ENCODE data around the gene CDH4.

The CDH4 gene

GRCh38 chr20:61321481-61321880, 69.4 kb downstream of the CDH4 start:
- no peaks in the 10 kb centered on the region for H3K4me1 ChIP-seq (ENCODE audit: control insufficient read depth, insufficient read depth, low read length)
- no peak overlapping the region for H3K9ac ChIP-seq (ENCODE audit: low read depth, low read length)
- no peaks in the 10 kb centered on the region for H3K36me3 ChIP-seq (ENCODE audit: control insufficient read depth, insufficient read depth, low read length)
- no peaks in the 10 kb centered on the region for H3K27me3 ChIP-seq (ENCODE audit: control insufficient read depth, insufficient read depth, low read length)
- H3K4me3 ChIP-seq (ENCODE audit: low read depth, low read length) = no peak overlapping the region
- no peaks in the 10 kb centered on the region for H3K9me3 ChIP-seq (ENCODE audit: control insufficient read depth, insufficient read depth, low read length)

GRCh38 chr20:61322151-61322865, 70.2 kb downstream of the CDH4 start:
- Histone ChIP-seq H3K36me3 (ENCODE audit: control insufficient read depth, insufficient read depth, low read length) (no peaks in the 10 kb centered on the region), H3K9ac (ENCODE audit: low read depth, low read length) (no peak overlapping the region), H3K9me3 (ENCODE audit: control insufficient read depth, insufficient read depth, low read length) (no peaks in the 10 kb centered on the region), H3K4me3 (ENCODE audit: low read depth, low read length) (no peak overlapping the region), H3K4me1 (ENCODE audit: control insufficient read depth, insufficient read depth, low read length) (no peaks in the 10 kb centered on the region), H3K27me3 (ENCODE audit: control insufficient read depth, insufficient read depth, low read length) (no peaks in the 10 kb centered on the region)

GRCh38 chr20:61324906-61325305, 72.8 kb downstream of the CDH4 start:
- H3K9ac ChIP-seq (ENCODE audit: low read depth, low read length) = no peak overlapping the region
- no peaks in the 10 kb centered on the region for H3K27me3 ChIP-seq (ENCODE audit: control insufficient read depth, insufficient read depth, low read length)
- H3K9me3 ChIP-seq (ENCODE audit: control insufficient read depth, insufficient read depth, low read length) = no peaks in the 10 kb centered on the region
- no peak overlapping the region for H3K4me3 ChIP-seq (ENCODE audit: low read depth, low read length)
- H3K36me3 ChIP-seq (ENCODE audit: control insufficient read depth, insufficient read depth, low read length) = no peaks in the 10 kb centered on the region
- H3K4me1 ChIP-seq (ENCODE audit: control insufficient read depth, insufficient read depth, low read length) = no peaks in the 10 kb centered on the region

GRCh38 chr20:61325718-61326117, 73.7 kb downstream of the CDH4 start:
- H3K9me3 ChIP-seq (ENCODE audit: control insufficient read depth, insufficient read depth, low read length) = no peaks in the 10 kb centered on the region
- no peaks in the 10 kb centered on the region for H3K36me3 ChIP-seq (ENCODE audit: control insufficient read depth, insufficient read depth, low read length)
- H3K4me1 ChIP-seq (ENCODE audit: control insufficient read depth, insufficient read depth, low read length) = no peaks in the 10 kb centered on the region
- H3K4me3 ChIP-seq (ENCODE audit: low read depth, low read length) = no peak overlapping the region
- no peaks in the 10 kb centered on the region for H3K27me3 ChIP-seq (ENCODE audit: control insufficient read depth, insufficient read depth, low read length)
- no peak overlapping the region for H3K9ac ChIP-seq (ENCODE audit: low read depth, low read length)

GRCh38 chr20:61328911-61329558, 77.0 kb downstream of the CDH4 start:
- Histone ChIP-seq H3K4me1 (ENCODE audit: control insufficient read depth, insufficient read depth, low read length) (no peaks in the 10 kb centered on the region), H3K27me3 (ENCODE audit: control insufficient read depth, insufficient read depth, low read length) (no peaks in the 10 kb centered on the region), H3K9ac (ENCODE audit: low read depth, low read length) (no peak overlapping the region), H3K36me3 (ENCODE audit: control insufficient read depth, insufficient read depth, low read length) (no peaks in the 10 kb centered on the region), H3K9me3 (ENCODE audit: control insufficient read depth, insufficient read depth, low read length) (no peaks in the 10 kb centered on the region), H3K4me3 (ENCODE audit: low read depth, low read length) (no peak overlapping the region)

GRCh38 chr20:61330441-61330840, 78.4 kb downstream of the CDH4 start:
- Histone ChIP-seq H3K36me3 (ENCODE audit: control insufficient read depth, insufficient read depth, low read length) (no peaks in the 10 kb centered on the region), H3K27me3 (ENCODE audit: control insufficient read depth, insufficient read depth, low read length) (no peaks in the 10 kb centered on the region), H3K4me1 (ENCODE audit: control insufficient read depth, insufficient read depth, low read length) (no peaks in the 10 kb centered on the region), H3K9me3 (ENCODE audit: control insufficient read depth, insufficient read depth, low read length) (no peaks in the 10 kb centered on the region), H3K4me3 (ENCODE audit: low read depth, low read length) (no peak overlapping the region), H3K9ac (ENCODE audit: low read depth, low read length) (no peak overlapping the region)

- Histone ChIP-seq H3K4me1 (ENCODE audit: control insufficient read depth, insufficient read depth, low read length) (no peaks in the 10 kb centered on the region), H3K36me3 (ENCODE audit: control insufficient read depth, insufficient read depth, low read length) (no peaks in the 10 kb centered on the region), H3K4me3 (ENCODE audit: low read depth, low read length) (no peak overlapping the region), H3K9ac (ENCODE audit: low read depth, low read length) (no peak overlapping the region), H3K27me3 (ENCODE audit: control insufficient read depth, insufficient read depth, low read length) (no peaks in the 10 kb centered on the region), H3K9me3 (ENCODE audit: control insufficient read depth, insufficient read depth, low read length) (no peaks in the 10 kb centered on the region)
Measured at GRCh38 chr20:61331543-61331942, 79.5 kb downstream of the CDH4 start.

- no peak overlapping the region for H3K4me3 ChIP-seq (ENCODE audit: low read depth, low read length)
- no peaks in the 10 kb centered on the region for H3K4me1 ChIP-seq (ENCODE audit: control insufficient read depth, insufficient read depth, low read length)
- no peaks in the 10 kb centered on the region for H3K27me3 ChIP-seq (ENCODE audit: control insufficient read depth, insufficient read depth, low read length)
- H3K36me3 ChIP-seq (ENCODE audit: control insufficient read depth, insufficient read depth, low read length) = no peaks in the 10 kb centered on the region
- no peaks in the 10 kb centered on the region for H3K9me3 ChIP-seq (ENCODE audit: control insufficient read depth, insufficient read depth, low read length)
- no peak overlapping the region for H3K9ac ChIP-seq (ENCODE audit: low read depth, low read length)
Measured at GRCh38 chr20:61332016-61332975, 80.2 kb downstream of the CDH4 start.

- Histone ChIP-seq H3K4me1 (ENCODE audit: control insufficient read depth, insufficient read depth, low read length) (no peaks in the 10 kb centered on the region), H3K4me3 (ENCODE audit: low read depth, low read length) (no peak overlapping the region), H3K27me3 (ENCODE audit: control insufficient read depth, insufficient read depth, low read length) (no peaks in the 10 kb centered on the region), H3K9ac (ENCODE audit: low read depth, low read length) (no peak overlapping the region), H3K36me3 (ENCODE audit: control insufficient read depth, insufficient read depth, low read length) (no peaks in the 10 kb centered on the region), H3K9me3 (ENCODE audit: control insufficient read depth, insufficient read depth, low read length) (no peaks in the 10 kb centered on the region)
Measured at GRCh38 chr20:61333484-61334108, 81.5 kb downstream of the CDH4 start.

GRCh38 chr20:61340157-61340556, 88.1 kb downstream of the CDH4 start:
- H3K36me3 ChIP-seq (ENCODE audit: control insufficient read depth, insufficient read depth, low read length) = no peaks in the 10 kb centered on the region
- H3K27me3 ChIP-seq (ENCODE audit: control insufficient read depth, insufficient read depth, low read length) = peaks cover 9% of the 10 kb centered on the region
- no peaks in the 10 kb centered on the region for H3K4me1 ChIP-seq (ENCODE audit: control insufficient read depth, insufficient read depth, low read length)
- no peak overlapping the region for H3K4me3 ChIP-seq (ENCODE audit: low read depth, low read length)
- H3K9ac ChIP-seq (ENCODE audit: low read depth, low read length) = no peak overlapping the region
- no peaks in the 10 kb centered on the region for H3K9me3 ChIP-seq (ENCODE audit: control insufficient read depth, insufficient read depth, low read length)

GRCh38 chr20:61341605-61342004, 89.5 kb downstream of the CDH4 start:
- H3K4me3 ChIP-seq (ENCODE audit: low read depth, low read length) = no peak overlapping the region
- H3K4me1 ChIP-seq (ENCODE audit: control insufficient read depth, insufficient read depth, low read length) = no peaks in the 10 kb centered on the region
- H3K9ac ChIP-seq (ENCODE audit: low read depth, low read length) = no peak overlapping the region
- no peaks in the 10 kb centered on the region for H3K36me3 ChIP-seq (ENCODE audit: control insufficient read depth, insufficient read depth, low read length)
- no peaks in the 10 kb centered on the region for H3K9me3 ChIP-seq (ENCODE audit: control insufficient read depth, insufficient read depth, low read length)
- H3K27me3 ChIP-seq (ENCODE audit: control insufficient read depth, insufficient read depth, low read length) = peaks cover 9% of the 10 kb centered on the region
